GM12865 (cell line): ENCODE data around the gene TEPSIN.

Experiments used
- DNase-seq: peaks from one replicate; pipeline ENCODE4 v3.0.0; 2010; ENCODE audit warnings: low read depth
- H3K4me3 ChIP-seq: 2 replicates; pipeline ENCODE4 v1.5.1; 2011; ENCODE audit warnings: mild to moderate bottlenecking, low read depth, low read length, control low read depth
- CTCF ChIP-seq: IDR thresholded peaks from 2 replicates; pipeline ENCODE4 v1.5.1; 2011; ENCODE audit warnings: low read length, control low read depth, low read depth, inconsistent platforms; ENCODE audit not compliant: insufficient read depth; ENCODE audit errors: missing control alignments

The TEPSIN gene

GRCh38 chr17:81234940-81235821 lies 3.7 kb downstream of the TEPSIN start:
- no peak for DNase-seq
- no peak overlapping the region for H3K4me3 ChIP-seq
- TF ChIP-seq CTCF, result no peak

- no peak for DNase-seq
- no peak for TF ChIP-seq CTCF
- H3K4me3 ChIP-seq, result no peak overlapping the region
Measured at GRCh38 chr17:81234506-81234855, 4.4 kb downstream of the TEPSIN start.

GRCh38 chr17:81233811-81234505 lies 4.9 kb downstream of the TEPSIN start:
- no peak for DNase-seq
- H3K4me3 ChIP-seq, result no peak overlapping the region
- TF ChIP-seq CTCF, result no peak

GRCh38 chr17:81233316-81233715 lies 5.5 kb downstream of the TEPSIN start:
- H3K4me3 ChIP-seq, result no peak overlapping the region
- DNase-seq, result no peak
- TF ChIP-seq CTCF, result no peak

- no peak for DNase-seq
- no peak overlapping the region for H3K4me3 ChIP-seq
- TF ChIP-seq CTCF, result no peak
Measured at GRCh38 chr17:81232616-81233241, 6.1 kb downstream of the TEPSIN start.

- TF ChIP-seq CTCF, result no peak
- DNase-seq, result no peak
Measured at GRCh38 chr17:81231766-81232581, 6.9 kb downstream of the TEPSIN start.

More at GRCh38 chr17:81231766-81232581, 6.9 kb downstream of the TEPSIN start:
- no peak overlapping the region for H3K4me3 ChIP-seq
